IMR-90 (cell line): ENCODE measurements around the gene TMEM256. TPM values are rescaled to one million over a fixed set of nuclear protein-coding genes. Genes with fewer than 3 reads are reported as not detected.
A peak's percentile ranks its signal among the peaks of the same experiment; 100 is the strongest.

Experiments used
- ATAC-seq: fragments of 200-7000 bp; cut with Tn5 transposase; 2 replicates; pipeline ENCODE4 v1.9.1; 2020; ENCODE audit warnings: low read depth, mild to moderate bottlenecking, moderate library complexity
- BruUV-seq: library from RNA; stranded (reverse); fragments of 400-500 nt; replicated peaks from 2 replicates; lab custom pipeline; 2021; lab: Mats Ljungman, UMichigan
- CTCF ChIA-PET: fragments of 300-600 bp; formaldehyde crosslinking; extraction: SDS; loops from one replicate; lab custom pipeline; 2021; ENCODE audit warnings: antibody characterized with exemption; lab: Yijun Ruan, JAX
- POLR2A ChIA-PET: fragments of 300-600 bp; sonication (Branson Sonifier 250); formaldehyde crosslinking; loops from one replicate; lab custom pipeline; 2022; ENCODE audit warnings: antibody characterized with exemption; ENCODE audit not compliant: unreplicated experiment; lab: Charles Lee
- DNase-seq: peaks from one replicate; pipeline ENCODE4 v3.0.0; 2013
- H2AFZ ChIP-seq: replicated peaks from 2 replicates; pipeline ENCODE3; 2013; ENCODE audit warnings: low read length, mild to moderate bottlenecking; ENCODE audit not compliant: poor library complexity
- H2AK5ac ChIP-seq: 2 replicates; pipeline ENCODE4 v1.6.1; 2013; ENCODE audit warnings: low read depth, low read length, inconsistent platforms
- H2AK9ac ChIP-seq: replicated peaks from 2 replicates; pipeline ENCODE3; 2013; ENCODE audit warnings: mild to moderate bottlenecking, low read depth, low read length, moderate library complexity; ENCODE audit not compliant: poor library complexity
- H2BK120ac ChIP-seq: 2 replicates; pipeline ENCODE4 v1.6.1; 2013; ENCODE audit warnings: low read depth, low read length, inconsistent platforms
- H2BK15ac ChIP-seq: 3 replicates; pipeline ENCODE4 v1.6.1; 2013; ENCODE audit warnings: low read depth, low read length, inconsistent platforms
- H2BK20ac ChIP-seq: 2 replicates; pipeline ENCODE4 v1.6.1; 2013; ENCODE audit warnings: low read depth, mild to moderate bottlenecking, inconsistent platforms, low read length, moderate library complexity
- H2BK5ac ChIP-seq: 2 replicates; pipeline ENCODE4 v1.6.1; 2013; ENCODE audit warnings: mild to moderate bottlenecking, low read depth, low read length, inconsistent platforms; ENCODE audit not compliant: poor library complexity, severe bottlenecking
- H3K14ac ChIP-seq: replicated peaks from 2 replicates; pipeline ENCODE4 v1.6.1; 2013; ENCODE audit warnings: low read depth, low read length, inconsistent platforms
- H3K18ac ChIP-seq: 2 replicates; pipeline ENCODE4 v1.6.1; 2013; ENCODE audit warnings: low read depth, low read length, control low read depth
- H3K23ac ChIP-seq: 2 replicates; pipeline ENCODE4 v1.6.1; 2013; ENCODE audit warnings: low read depth, low read length, inconsistent platforms
- H3K27ac ChIP-seq: 2 replicates; pipeline ENCODE4 v1.5.1; 2013; ENCODE audit warnings: mild to moderate bottlenecking, control low read depth, low read length; ENCODE audit not compliant: insufficient read depth
- H3K27me3 ChIP-seq: 2 replicates; pipeline ENCODE4 v1.6.1; 2013; ENCODE audit warnings: low read length; ENCODE audit not compliant: control insufficient read depth, insufficient read depth
- H3K36me3 ChIP-seq: 2 replicates; pipeline ENCODE4 v1.6.1; 2013; ENCODE audit warnings: low read length, mixed read lengths; ENCODE audit not compliant: control insufficient read depth, insufficient read depth
- H3K4ac ChIP-seq: 2 replicates; pipeline ENCODE4 v1.6.1; 2013; ENCODE audit warnings: low read depth, low read length, inconsistent platforms
- H3K4me1 ChIP-seq: 2 replicates; pipeline ENCODE4 v1.6.1; 2013; ENCODE audit warnings: low read length, mixed read lengths; ENCODE audit not compliant: control insufficient read depth, insufficient read depth
- H3K4me2 ChIP-seq: 2 replicates; pipeline ENCODE4 v1.6.1; 2013; ENCODE audit warnings: low read depth, mild to moderate bottlenecking, control low read depth, low read length, moderate library complexity
- H3K4me3 ChIP-seq: 2 replicates; pipeline ENCODE4 v1.5.1; 2013; ENCODE audit warnings: low read depth, mild to moderate bottlenecking, control low read depth, low read length, moderate library complexity; ENCODE audit not compliant: insufficient read depth
- H3K56ac ChIP-seq: 2 replicates; pipeline ENCODE4 v1.6.1; 2013; ENCODE audit warnings: low read length, inconsistent platforms; ENCODE audit not compliant: insufficient read depth; ENCODE audit errors: extremely low read depth
- H3K79me1 ChIP-seq, 2 experiments: 2 replicates each; pipeline ENCODE4 v1.6.1; 2013; ENCODE audit warnings: low read length in 2 of 2, inconsistent platforms in 1 of 2, low read depth in 1 of 2
- H3K9ac ChIP-seq: 2 replicates; pipeline ENCODE4 v1.6.1; 2013; ENCODE audit warnings: low read depth, low read length, control low read depth
- H3K9me1 ChIP-seq: 2 replicates; pipeline ENCODE4 v1.6.1; 2013; ENCODE audit warnings: low read length, inconsistent platforms; ENCODE audit not compliant: insufficient read depth
- H3K9me3 ChIP-seq: 2 replicates; pipeline ENCODE4 v1.6.1; 2013; ENCODE audit warnings: low read length; ENCODE audit not compliant: control insufficient read depth, insufficient read depth
- H4K20me1 ChIP-seq: 2 replicates; pipeline ENCODE4 v1.6.1; 2013; ENCODE audit warnings: low read length, inconsistent platforms; ENCODE audit not compliant: insufficient read depth
- H4K5ac ChIP-seq: 2 replicates; pipeline ENCODE4 v1.6.1; 2013; ENCODE audit warnings: mild to moderate bottlenecking, low read depth, low read length, control low read depth
- H4K8ac ChIP-seq, 2 experiments: 2 replicates each; pipeline ENCODE4 v1.6.1; 2013; ENCODE audit warnings: low read depth in 2 of 2, low read length in 2 of 2, control low read depth in 1 of 2, inconsistent platforms in 1 of 2
- H4K91ac ChIP-seq: 2 replicates; pipeline ENCODE4 v1.6.1; 2013; ENCODE audit warnings: low read depth, low read length, inconsistent platforms; ENCODE audit not compliant: insufficient read depth
- BHLHE40 ChIP-seq: fragments of 150-350 bp; IDR thresholded peaks from 2 replicates; pipeline ENCODE4 v1.6.1; 2016; ENCODE audit warnings: mild to moderate bottlenecking, low read depth, low read length
- CEBPB ChIP-seq: IDR thresholded peaks from 2 replicates; pipeline ENCODE4 v1.6.1; 2012; ENCODE audit warnings: low read depth, low read length, improper control_type of control experiment
- CHD1 ChIP-seq: IDR thresholded peaks from 2 replicates; pipeline ENCODE4 v1.6.1; 2012; ENCODE audit warnings: low read depth, low read length, improper control_type of control experiment
- CTCF ChIP-seq: conservative IDR thresholded peaks from 2 replicates; pipeline ENCODE4 v1.5.1; 2012; ENCODE audit warnings: mild to moderate bottlenecking, low read depth, low read length, improper control_type of control experiment
- FOS ChIP-seq: fragments of 150-350 bp; IDR thresholded peaks from 2 replicates; pipeline ENCODE4 v1.6.1; 2016; ENCODE audit warnings: low read depth, low read length
- MAFK ChIP-seq: IDR thresholded peaks from 2 replicates; pipeline ENCODE4 v1.6.1; 2012; ENCODE audit warnings: low read depth, low read length, improper control_type of control experiment
- MAZ ChIP-seq: IDR thresholded peaks from 2 replicates; pipeline ENCODE4 v1.6.1; 2012; ENCODE audit warnings: low read depth, mild to moderate bottlenecking, low read length, improper control_type of control experiment, moderate library complexity, borderline replicate concordance
- MXI1 ChIP-seq: IDR thresholded peaks from 2 replicates; pipeline ENCODE4 v1.6.1; 2012; ENCODE audit warnings: low read depth, mild to moderate bottlenecking, low read length, moderate library complexity, borderline replicate concordance
- NFE2L2 ChIP-seq: fragments of 150-350 bp; IDR thresholded peaks from 2 replicates; pipeline ENCODE4 v1.6.1; 2016; ENCODE audit warnings: low read depth, mild to moderate bottlenecking, low read length
- POLR2A ChIP-seq: IDR thresholded peaks from 2 replicates; pipeline ENCODE4 v1.6.1; 2012; ENCODE audit warnings: mild to moderate bottlenecking, low read depth, low read length
- RAD21 ChIP-seq: IDR thresholded peaks from 2 replicates; pipeline ENCODE4 v1.6.1; 2012; ENCODE audit warnings: low read length, improper control_type of control experiment
- RCOR1 ChIP-seq: IDR thresholded peaks from 2 replicates; pipeline ENCODE4 v1.6.1; 2012; ENCODE audit warnings: mild to moderate bottlenecking, low read length, improper control_type of control experiment; ENCODE audit not compliant: insufficient replicate concordance
- RFX5 ChIP-seq: IDR thresholded peaks from 2 replicates; pipeline ENCODE4 v1.8.0; 2012; ENCODE audit warnings: low read depth, mild to moderate bottlenecking, low read length, moderate library complexity
- SMC3 ChIP-seq: fragments of 150-350 bp; IDR thresholded peaks from 2 replicates; pipeline ENCODE4 v1.6.1; 2016; ENCODE audit warnings: low read depth, mild to moderate bottlenecking, antibody characterized with exemption, low read length, moderate library complexity
- WGBS, 2 experiments: methylation state at CpG; one replicate each; pipeline versions ENCODE4 v1.1.5 to v1.1.7; 2013; ENCODE audit warnings: missing lambda C conversion rate in 2 of 2; ENCODE audit not compliant: insufficient read length in 1 of 2; ENCODE audit errors: extremely low coverage in 2 of 2; 5-methylcytosine and 5-hydroxymethylcytosine counted together
- dilution Hi-C: fragments of 300-500 bp; cut with HindIII; formaldehyde crosslinking; loops from one replicate; pipeline ENCODE4 v1.14.3; 2018; ENCODE audit warnings: low sequenced_read_pairs; ENCODE audit not compliant: unreplicated experiment
- in situ Hi-C: fragments of 300-500 bp; cut with MboI; formaldehyde crosslinking; loops from 3 replicates; pipeline ENCODE4 v1.14.3; 2019; ENCODE audit warnings: low sequenced_read_pairs, inconsistent platforms, mixed read lengths
- intact Hi-C: fragments of 100-400 bp; cut with micrococcal nuclease; formaldehyde crosslinking; loops from 2 replicates; pipeline ENCODE4 v1.10.0; 2022
- polyA plus RNA-seq, 3 experiments: library from polyadenylated mRNA; depleted of rRNA; stranded (reverse); fragments of >200 nt; gene quantifications; 2 replicates each; pipeline ENCODE4 v1.2.3, GENCODE V29; 2012; ENCODE audit warnings: low replicate concordance in 1 of 3
- total RNA-seq: library from RNA; depleted of rRNA; stranded (reverse); fragments of >200 nt; gene quantifications from 2 replicates; pipeline ENCODE4 v1.2.3, GENCODE V29; 2012
- TF ChIP-seq, protein P1 (sequence below): fragments of 150-350 bp; IDR thresholded peaks from 2 replicates; pipeline ENCODE4 v1.6.1; 2016; ENCODE audit warnings: low read depth, mild to moderate bottlenecking, low read length, moderate library complexity, borderline replicate concordance
- TF ChIP-seq, protein P2 (sequence below): fragments of 150-350 bp; IDR thresholded peaks from 2 replicates; pipeline ENCODE4 v1.6.1; 2017; ENCODE audit warnings: mild to moderate bottlenecking, antibody characterized with exemption, low read length, low read depth

Gene TMEM256
- total and polyA plus RNA-seq, 2 of the 4 experiments (the other 2 are of a cell fraction), result 38.4 to 174 TPM

- H3K23ac ChIP-seq, result no peak overlapping the region
These were observed 5.8 kb upstream of the TMEM256 start for GRCh38 chr17:7409716-7410115.

More at GRCh38 chr17:7409716-7410115, 5.8 kb upstream of the TMEM256 start:
- Histone ChIP-seq H2BK120ac (no peak overlapping the region), H2BK15ac (no peak overlapping the region), H4K91ac (no peak overlapping the region), H3K4me1 (peaks cover 8% of the 10 kb centered on the region), H4K5ac (no peak overlapping the region), H3K27ac (no peak overlapping the region), H4K20me1 (peaks cover 7% of the 10 kb centered on the region), H3K27me3 (no peaks in the 10 kb centered on the region), H3K56ac (no peak overlapping the region), H2AFZ (no peak overlapping the region), H3K9me3 (no peaks in the 10 kb centered on the region), H2AK9ac (peak overlapping the region; percentile 85), H3K36me3 (peaks cover 29% of the 10 kb centered on the region), H3K4me3 (no peak overlapping the region), H2BK20ac (no peak overlapping the region), H2BK5ac (no peak overlapping the region), H3K9me1 (peaks cover 4% of the 10 kb centered on the region; the same call in 1 of the 2 replicates), H3K18ac (no peak overlapping the region), H3K14ac (no peak overlapping the region), H3K4ac (no peak overlapping the region), H3K4me2 (no peak overlapping the region), H3K9ac (no peak overlapping the region), H3K79me1 (peaks cover 0 to 33% of the 10 kb centered on the region in 2 experiments; a peak in 3 of 4 replicates), H2AK5ac (no peak overlapping the region), H4K8ac (no peak overlapping the region)
- ATAC-seq, result no peak
- dilution Hi-C loops (no loop called here), intact Hi-C loops (no loop called here), in situ Hi-C loops (no loop called here)
- no peak for DNase-seq
- 98% methylated on average over 5 of the region's 6 CpGs; no CpG with 5 or more reads in 1 of the 2 experiments for WGBS, 2 experiments
- POLR2A ChIA-PET, result no interaction called here
- no TSS peak for BruUV-seq
- CTCF ChIA-PET, result no interaction called here
- TF ChIP-seq, protein P1, sequence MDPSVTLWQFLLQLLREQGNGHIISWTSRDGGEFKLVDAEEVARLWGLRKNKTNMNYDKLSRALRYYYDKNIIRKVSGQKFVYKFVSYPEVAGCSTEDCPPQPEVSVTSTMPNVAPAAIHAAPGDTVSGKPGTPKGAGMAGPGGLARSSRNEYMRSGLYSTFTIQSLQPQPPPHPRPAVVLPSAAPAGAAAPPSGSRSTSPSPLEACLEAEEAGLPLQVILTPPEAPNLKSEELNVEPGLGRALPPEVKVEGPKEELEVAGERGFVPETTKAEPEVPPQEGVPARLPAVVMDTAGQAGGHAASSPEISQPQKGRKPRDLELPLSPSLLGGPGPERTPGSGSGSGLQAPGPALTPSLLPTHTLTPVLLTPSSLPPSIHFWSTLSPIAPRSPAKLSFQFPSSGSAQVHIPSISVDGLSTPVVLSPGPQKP, result no peak
- no peak for TF ChIP-seq RCOR1
- TF ChIP-seq, protein P2, sequence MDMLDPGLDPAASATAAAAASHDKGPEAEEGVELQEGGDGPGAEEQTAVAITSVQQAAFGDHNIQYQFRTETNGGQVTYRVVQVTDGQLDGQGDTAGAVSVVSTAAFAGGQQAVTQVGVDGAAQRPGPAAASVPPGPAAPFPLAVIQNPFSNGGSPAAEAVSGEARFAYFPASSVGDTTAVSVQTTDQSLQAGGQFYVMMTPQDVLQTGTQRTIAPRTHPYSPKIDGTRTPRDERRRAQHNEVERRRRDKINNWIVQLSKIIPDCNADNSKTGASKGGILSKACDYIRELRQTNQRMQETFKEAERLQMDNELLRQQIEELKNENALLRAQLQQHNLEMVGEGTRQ, result no peak
- no peak for TF ChIP-seq POLR2A
- TF ChIP-seq SMC3, result no peak
- no peak for TF ChIP-seq MXI1
- TF ChIP-seq CTCF, result no peak
- no peak for TF ChIP-seq BHLHE40
- no peak for TF ChIP-seq CEBPB
- TF ChIP-seq RFX5, result no peak
- TF ChIP-seq CHD1, result no peak
- no peak for TF ChIP-seq MAFK
- no peak for TF ChIP-seq FOS
- no peak for TF ChIP-seq RAD21
- TF ChIP-seq NFE2L2, result no peak
- no peak for TF ChIP-seq MAZ
